MV-4-11 (cell line): Measurements from ENCODE around the gene SEMA5A.

Experiments
- DNase-seq: peaks from one replicate; lab custom pipeline; 2025; lab: John Stamatoyannopoulos, UW

Gene SEMA5A

GRCh38 chr5:9058666-9059065 is 487.2 kb downstream of the SEMA5A start:
- no peak for DNase-seq

DNA sequence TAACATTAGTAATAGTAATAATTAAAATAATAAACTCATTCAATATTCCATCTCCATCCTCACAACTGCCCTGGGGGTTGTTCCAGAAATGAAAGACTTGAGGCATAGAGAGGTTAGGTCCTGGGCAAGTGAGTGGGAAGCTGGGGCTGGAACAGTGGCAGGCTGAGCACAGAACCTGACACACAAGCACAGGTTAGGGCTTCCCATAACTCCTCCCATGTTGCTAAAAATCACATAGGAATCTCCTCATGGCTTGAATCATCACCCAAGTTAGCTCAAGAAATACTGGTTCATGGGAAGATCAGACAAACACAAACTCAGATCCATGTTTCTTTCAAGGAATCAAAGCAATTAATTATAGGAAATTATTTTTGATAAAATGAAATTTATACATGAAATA is 487.7 kb downstream of the SEMA5A start:
- no peak for DNase-seq

GRCh38 chr5:9057406-9058000 is 488.4 kb downstream of the SEMA5A start:
- DNase-seq, result no peak

DNA sequence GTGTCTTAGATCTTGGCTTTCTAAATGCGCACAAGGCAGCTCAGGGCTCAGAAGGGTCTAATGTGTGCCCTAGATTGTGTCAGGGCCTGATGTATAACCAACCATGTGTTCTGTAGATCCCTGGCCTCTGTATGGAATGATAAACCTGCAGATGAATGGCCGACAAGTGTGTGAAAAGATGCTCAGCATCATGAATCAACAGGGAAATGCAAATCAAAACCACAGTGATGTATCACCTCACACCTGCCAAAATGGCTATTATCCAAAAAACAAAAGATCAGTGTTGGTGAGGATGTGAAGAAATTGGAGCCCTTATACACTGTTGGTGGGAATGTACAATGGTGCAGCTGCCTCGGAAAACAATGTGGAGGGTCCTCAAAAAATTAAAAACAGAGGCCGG is 489.8 kb downstream of the SEMA5A start:
- no peak for DNase-seq

DNA sequence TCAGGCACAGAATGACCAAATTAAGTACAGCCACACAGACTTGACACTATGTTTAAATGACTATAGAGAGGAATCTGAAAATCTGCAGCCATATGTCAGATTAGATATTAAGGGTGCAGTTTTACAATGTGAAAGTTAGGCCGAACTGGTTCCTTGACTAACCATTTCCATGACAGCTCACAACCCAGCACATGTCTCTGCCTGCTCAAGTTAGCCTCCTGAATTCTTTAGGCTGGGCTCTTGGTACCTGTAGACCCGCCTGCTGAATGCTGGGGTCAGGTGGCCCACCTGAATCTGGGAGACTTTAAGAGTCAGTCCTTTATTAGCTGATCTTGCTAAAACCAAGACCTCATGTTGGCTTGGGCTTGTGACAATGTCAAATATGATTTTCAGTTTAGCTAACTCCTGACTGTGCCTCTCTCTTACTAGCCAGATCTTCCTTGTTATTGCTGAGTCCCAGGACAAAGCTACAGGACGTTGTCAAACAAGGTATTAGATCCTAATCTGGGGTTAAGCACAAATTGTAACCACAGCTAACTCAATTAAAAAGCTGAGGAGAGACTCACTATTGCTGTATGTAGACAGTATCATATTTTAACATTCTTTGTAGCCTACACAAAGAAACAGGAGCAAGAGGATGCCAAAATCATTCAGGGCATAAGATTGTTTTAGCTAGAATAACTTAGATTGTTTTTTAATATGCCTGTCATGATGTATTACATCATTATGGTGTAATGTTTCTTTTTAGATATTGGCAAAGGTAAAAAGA is 490.9 kb downstream of the SEMA5A start:
- DNase-seq, result no peak

DNA sequence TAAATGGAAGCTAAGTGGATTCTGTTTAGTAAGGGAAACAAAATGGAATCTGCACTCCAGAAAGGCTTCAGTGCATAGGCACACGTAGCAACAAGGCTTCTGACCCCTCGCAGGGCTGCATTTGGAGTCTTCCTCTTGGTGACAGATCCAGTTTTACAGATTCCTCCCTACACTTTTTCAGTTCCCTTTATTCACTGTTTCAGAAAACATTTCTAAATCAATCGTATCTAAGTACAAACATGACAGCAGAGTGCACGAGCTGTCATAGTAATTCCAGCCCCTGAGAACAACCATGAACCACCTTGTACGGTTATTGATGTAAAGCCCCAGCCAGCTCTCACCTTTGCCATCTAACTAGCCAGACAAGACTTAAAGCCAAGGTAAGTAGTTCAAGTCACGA is 491.6 kb downstream of the SEMA5A start:
- DNase-seq, result no peak

DNA sequence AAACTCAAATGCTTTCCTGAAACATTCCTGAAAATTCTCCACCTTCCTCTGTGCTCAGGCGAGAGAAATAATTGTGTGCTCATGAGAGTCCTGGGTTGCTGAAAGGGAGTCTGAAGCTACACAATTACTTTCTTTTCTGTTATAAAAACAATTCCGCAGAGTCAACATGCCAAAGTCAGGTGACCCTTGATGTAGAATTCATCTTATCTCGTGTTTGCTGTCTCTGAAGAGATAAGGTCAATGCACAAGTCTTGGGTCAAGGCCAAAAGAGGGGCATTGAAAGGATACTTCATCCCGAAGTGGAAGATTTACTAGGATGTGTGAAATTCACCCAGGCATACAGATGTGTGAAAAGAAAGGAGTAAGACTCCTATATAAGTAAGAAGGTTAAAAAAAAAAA is 493.5 kb downstream of the SEMA5A start:
- no peak for DNase-seq

DNA sequence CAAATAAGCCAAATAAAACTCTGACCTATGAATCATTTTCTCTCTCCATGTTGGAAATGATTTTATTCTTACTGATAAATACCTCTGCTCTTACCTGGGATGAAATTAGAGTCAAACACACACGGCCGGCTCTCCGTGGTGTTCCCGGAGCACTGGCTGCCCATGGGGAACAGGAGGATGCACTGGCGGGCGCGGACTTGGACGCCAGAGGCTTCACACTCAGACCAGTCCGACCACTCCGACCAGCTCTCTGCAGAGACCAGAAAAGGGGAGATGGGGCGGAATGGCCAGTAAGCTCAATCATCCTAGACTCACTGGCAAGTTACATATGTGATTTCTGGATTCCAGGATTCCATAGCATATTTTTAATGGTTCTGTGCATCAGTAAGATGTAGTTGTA is 494.1 kb downstream of the SEMA5A start:
- no peak for DNase-seq

- no peak for DNase-seq
These were observed 497.9 kb downstream of the SEMA5A start for GRCh38 chr5:9047932-9048331.

GRCh38 chr5:9046756-9047481 is 499.0 kb downstream of the SEMA5A start:
- DNase-seq, result no peak

DNA sequence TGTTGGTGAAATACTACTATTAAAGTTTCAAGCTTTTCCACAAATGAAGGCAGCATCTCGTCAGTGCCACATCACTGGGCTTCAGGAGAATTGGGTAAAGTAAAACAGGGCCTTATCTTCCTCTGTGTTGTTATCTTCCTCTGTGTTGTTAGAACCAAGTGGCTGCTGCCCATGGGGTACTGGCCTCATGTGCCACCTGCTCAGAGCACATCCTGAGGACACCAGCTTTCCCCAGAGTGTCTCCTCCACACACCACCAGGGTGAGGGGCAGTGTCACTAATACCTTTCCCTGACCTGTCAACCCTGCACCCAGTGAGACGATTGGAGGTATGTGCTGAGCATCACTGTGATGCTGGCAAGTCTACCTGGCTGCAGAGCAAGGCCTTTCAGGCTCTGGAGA is 499.9 kb downstream of the SEMA5A start:
- DNase-seq, result no peak

GRCh38 chr5:9042241-9042640 is 503.6 kb downstream of the SEMA5A start:
- no peak for DNase-seq

- no peak for DNase-seq
These were observed 505.4 kb downstream of the SEMA5A start for GRCh38 chr5:9040475-9040874.

DNA sequence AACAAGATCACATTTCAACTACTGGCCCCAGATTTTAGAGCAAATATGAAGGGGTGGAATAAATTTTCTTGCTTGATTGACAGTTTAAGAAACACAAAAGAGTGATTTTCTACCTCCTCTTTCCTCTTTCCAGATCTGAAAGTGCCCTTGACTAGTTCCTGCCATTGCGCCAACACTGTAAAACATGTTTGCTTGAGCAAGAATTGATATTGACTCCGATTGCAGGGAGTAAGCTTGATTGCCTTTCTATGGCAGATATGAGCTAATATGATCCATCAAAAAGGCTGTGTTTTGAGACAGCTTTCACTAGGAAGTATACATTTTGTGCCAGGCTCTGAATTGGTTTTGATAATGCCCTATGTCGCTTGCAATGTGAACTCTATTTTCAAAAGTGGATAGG is 508.8 kb downstream of the SEMA5A start:
- no peak for DNase-seq

GRCh38 chr5:9035346-9035745 is 510.5 kb downstream of the SEMA5A start:
- no peak for DNase-seq

DNA sequence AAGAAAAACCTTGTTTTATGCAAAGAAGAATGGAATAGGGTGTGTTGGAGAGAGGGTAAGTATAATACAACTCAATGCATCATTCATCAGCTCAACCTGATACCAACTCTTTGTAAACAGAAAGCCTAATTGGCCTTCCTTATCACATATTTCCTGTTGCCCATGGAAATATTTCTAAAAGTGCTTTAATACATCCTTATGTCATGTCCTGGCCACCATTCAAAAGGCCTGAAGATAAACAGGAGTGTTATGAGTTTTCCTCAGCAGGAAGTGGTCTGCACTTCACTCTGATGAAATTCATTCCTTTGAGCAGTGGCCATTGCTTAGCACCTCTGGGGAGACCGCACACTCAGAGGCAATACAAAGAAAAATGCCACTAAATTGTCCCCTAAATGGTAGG is 511.2 kb downstream of the SEMA5A start:
- no peak for DNase-seq

GRCh38 chr5:9033524-9033923 is 512.4 kb downstream of the SEMA5A start:
- no peak for DNase-seq

- DNase-seq, result no peak
These were observed 519.9 kb downstream of the SEMA5A start for GRCh38 chr5:9025942-9026341.

DNA sequence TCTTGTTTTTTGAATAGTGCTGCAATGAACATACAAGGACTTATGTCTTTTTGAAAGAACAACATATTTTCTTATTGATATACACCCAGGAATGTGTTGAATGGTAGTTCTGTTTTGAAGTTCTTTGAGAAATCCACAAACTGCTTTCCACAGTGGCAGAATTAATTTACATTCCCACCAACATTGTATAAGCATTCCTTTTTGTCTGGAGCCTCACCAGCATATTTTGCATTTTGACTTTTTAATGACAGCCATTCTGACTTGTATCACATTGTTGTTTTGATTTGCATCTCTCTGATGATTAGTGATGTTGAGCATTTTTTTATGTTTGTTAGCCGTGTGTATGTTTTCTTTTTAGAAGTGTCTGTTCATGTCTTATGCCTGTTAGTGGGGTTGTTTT is 524.9 kb downstream of the SEMA5A start:
- DNase-seq, result no peak

GRCh38 chr5:9015937-9016270 is 530.0 kb downstream of the SEMA5A start:
- no peak for DNase-seq

DNA sequence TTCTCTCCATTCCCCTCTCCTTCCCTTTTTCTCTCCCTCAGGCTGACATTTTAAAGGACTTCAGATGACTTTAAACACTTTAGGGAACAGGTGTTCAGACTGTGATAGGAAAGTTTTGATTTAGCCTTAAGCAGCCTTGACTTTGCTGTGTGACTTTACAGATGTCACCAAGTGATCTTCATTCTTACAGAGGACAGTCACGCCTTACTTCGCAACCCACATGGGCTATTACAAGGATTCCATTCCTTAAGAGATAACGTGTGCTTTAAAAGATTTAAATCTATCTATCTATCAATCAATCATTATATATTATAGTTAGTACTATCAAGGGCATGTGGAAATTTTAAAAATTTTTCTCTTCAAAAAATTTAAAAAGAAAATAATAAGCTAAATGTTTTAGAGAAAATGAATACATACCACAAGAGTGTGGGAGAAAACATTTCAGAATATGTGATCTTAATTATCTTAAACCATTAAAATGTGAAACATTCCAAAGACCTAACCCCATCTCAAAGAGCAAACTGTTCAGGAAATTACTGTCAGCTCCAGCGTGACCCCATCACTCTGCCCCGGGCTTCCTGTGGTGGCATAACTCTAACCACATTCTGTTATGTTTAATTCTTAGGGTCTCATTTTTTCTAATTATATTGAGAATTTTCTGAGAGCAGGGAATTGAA is 530.5 kb downstream of the SEMA5A start:
- no peak for DNase-seq

DNA sequence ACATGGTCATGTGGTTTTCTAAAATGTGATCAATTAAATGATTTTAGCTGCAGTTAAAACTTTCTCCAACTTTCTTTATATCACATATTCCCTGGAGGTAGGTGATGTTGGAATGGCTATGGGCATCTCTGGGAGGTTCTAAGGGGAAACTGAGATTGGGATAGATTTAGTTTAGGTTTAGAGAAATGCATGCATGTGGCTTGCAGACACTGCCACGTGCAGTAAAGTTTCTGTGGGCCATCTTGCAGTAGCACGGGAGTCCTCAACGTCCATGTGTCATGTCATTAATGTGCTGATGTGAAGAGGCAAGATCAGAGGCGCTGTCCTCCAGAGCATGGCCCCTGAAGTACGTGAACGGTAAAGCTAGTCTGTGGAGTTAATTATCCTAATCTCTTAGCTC is 532.7 kb downstream of the SEMA5A start:
- DNase-seq, result no peak
